GM12878 (cell line): ENCODE results near the gene CCDC187.

ENCODE experiments used
- BCL11A ChIP-seq: IDR thresholded peaks from 2 replicates; pipeline ENCODE4 v1.6.1; 2011; ENCODE audit warnings: low read depth, low read length
- CTCF ChIP-seq, 3 experiments: IDR thresholded peaks in 2 of 3; conservative IDR thresholded peaks in 1 of 3; 2 replicates each; pipeline ENCODE4 v1.5.1; 2011; ENCODE audit warnings: low read depth in 3 of 3, low read length in 3 of 3, mild to moderate bottlenecking in 3 of 3, control low read depth in 2 of 3, moderate library complexity in 2 of 3, inconsistent platforms in 1 of 3, mixed read lengths in 1 of 3; ENCODE audit not compliant: control insufficient read depth in 2 of 3, insufficient read depth in 1 of 3; ENCODE audit errors: extremely low read depth in 1 of 3
- MXI1 ChIP-seq: fragments of 150-350 bp; IDR thresholded peaks from 2 replicates; pipeline ENCODE4 v1.6.1; 2011; ENCODE audit warnings: low read depth, mild to moderate bottlenecking, inconsistent platforms, low read length, improper control_type of control experiment
- MYC ChIP-seq: IDR thresholded peaks from 2 replicates; pipeline ENCODE4 v1.6.1; 2011; ENCODE audit warnings: mild to moderate bottlenecking, low read length, moderate library complexity, inconsistent platforms; ENCODE audit not compliant: insufficient read depth, insufficient replicate concordance, insufficient read length, severe bottlenecking
- NFIC ChIP-seq: IDR thresholded peaks from 2 replicates; pipeline ENCODE4 v1.6.1; 2012; ENCODE audit warnings: low read depth, mild to moderate bottlenecking, inconsistent platforms, low read length, moderate library complexity
- PAX8 ChIP-seq: fragments of 450-650 bp; IDR thresholded peaks from 2 replicates; pipeline ENCODE4 v1.6.1; 2017; ENCODE audit warnings: mild to moderate bottlenecking, moderate library complexity
- POLR2A ChIP-seq: IDR thresholded peaks from 2 replicates; pipeline ENCODE4 v1.6.1; 2011; ENCODE audit warnings: low read depth, mild to moderate bottlenecking, low read length
- RAD21 ChIP-seq: IDR thresholded peaks from 2 replicates; pipeline ENCODE4 v1.6.1; 2011; ENCODE audit warnings: mild to moderate bottlenecking, low read depth, low read length, moderate library complexity; ENCODE audit not compliant: insufficient read depth
- RB1 ChIP-seq: fragments of 450-650 bp; formaldehyde crosslinking; IDR thresholded peaks from 2 replicates; pipeline ENCODE4 v1.6.1; 2017; ENCODE audit warnings: mild to moderate bottlenecking, borderline replicate concordance

GRCh38 chr9:136252846-136253245 is 51.0 kb downstream of the CCDC187 start:
- TF ChIP-seq MYC, result no peak
- no peak for TF ChIP-seq CTCF (IDR thresholded peaks at IDR 0.05 in 2 of 3, conservative IDR thresholded peaks at IDR 0.05 in 1 of 3; ENCODE audit: control insufficient read depth in 2 of 3, extremely low read depth in 1 of 3, insufficient read depth in 1 of 3, low read depth in 3 of 3, low read length in 3 of 3)
- no peak for TF ChIP-seq PAX8
- TF ChIP-seq BCL11A, result no peak
- no peak for TF ChIP-seq NFIC
- no peak for TF ChIP-seq MXI1
- TF ChIP-seq POLR2A, result no peak
- TF ChIP-seq RB1, result no peak
- TF ChIP-seq RAD21, result no peak
